Measurements from ENCODE around the gene NKD1. TPM values are rescaled to one million over a fixed set of nuclear protein-coding genes. Genes with fewer than 3 reads are reported as not detected.

NKD1 gene
- total and polyA plus RNA-seq, 2 of the 8 experiments (the other 6 are each of a cell fraction or from before 2014, with no cell fraction given), result 0.70 to 4.5 TPM

GRCh38 chr16:50690177-50690576, 142.0 kb downstream of the NKD1 start:
- H3K36me3 ChIP-seq (ENCODE audit: control insufficient read depth in 2 of 4, insufficient read depth in 4 of 4, low read length in 3 of 4), result no peaks in the 10 kb centered on the region
- no peak overlapping the region for H3K56ac ChIP-seq (replicated peaks; ENCODE audit: insufficient read length, low read depth, low read length)
- peaks cover 0 to 26% (median 22%) of the 10 kb centered on the region in 4 experiments; a peak in 6 of 7 replicates for H3K27me3 ChIP-seq (replicated peaks in 1 of 4; ENCODE audit: control insufficient read depth in 3 of 4, extremely low read depth in 1 of 4, insufficient read depth in 3 of 4, low read length in 3 of 4)
- no peak overlapping the region for H4K91ac ChIP-seq (replicated peaks; ENCODE audit: insufficient read length, low read length)
- H3K79me2 ChIP-seq (ENCODE audit: control insufficient read depth in 1 of 2, insufficient read depth in 2 of 2, low read length in 2 of 2), result no peaks in the 10 kb centered on the region
- peaks cover 0 to 6% (median 1%) of the 10 kb centered on the region in 4 experiments; a peak in 3 of 7 replicates for H3K4me1 ChIP-seq (replicated peaks in 1 of 4; ENCODE audit: control insufficient read depth in 3 of 4, insufficient read depth in 4 of 4, low read length in 3 of 4)
- no peak for FAIRE-seq
- no peak overlapping the region for H3K27ac ChIP-seq (ENCODE audit: low read depth, low read length)
- peaks cover 17% of the 10 kb centered on the region for H3K23me2 ChIP-seq (ENCODE audit: low read depth, low read length)
- H4K8ac ChIP-seq (ENCODE audit: extremely low read depth, insufficient read depth, low read length), result no peak overlapping the region
- H3K9me3 ChIP-seq (ENCODE audit: insufficient read depth in 2 of 2, low read depth in 1 of 2, low read length in 1 of 2), result no peaks in the 10 kb centered on the region
- 86% methylated on average over 2 of the region's 2 CpGs; no CpG with 5 or more reads in 1 of the 2 experiments for WGBS, 2 experiments (ENCODE audit: extremely low coverage in 1 of 2, insufficient coverage in 1 of 2, insufficient read length in 1 of 2, insufficient replicate concordance in 2 of 2, low coverage in 1 of 2, low lambda C conversion rate in 2 of 2, missing lambda C conversion rate in 1 of 2)
- H2BK5ac ChIP-seq (ENCODE audit: low read depth, low read length), result no peak overlapping the region
- no peak overlapping the region for H2BK20ac ChIP-seq (ENCODE audit: low read length)
- H2AFZ ChIP-seq (ENCODE audit: low read length), result no peak overlapping the region
- H3K4me3 ChIP-seq (ENCODE audit: extremely low read depth in 1 of 4, insufficient read depth in 2 of 4, low read depth in 3 of 4, low read length in 4 of 4), result no peak overlapping the region
- no peak overlapping the region for H3K4ac ChIP-seq (replicated peaks; ENCODE audit: insufficient read length, low read depth, low read length)
- no peak overlapping the region for H3K18ac ChIP-seq (ENCODE audit: extremely low read depth, low read length)
- H4K20me1 ChIP-seq (replicated peaks in 1 of 2; ENCODE audit: control insufficient read depth in 1 of 2, insufficient read depth in 2 of 2, low read length in 2 of 2), result peaks cover 0 to 7% of the 10 kb centered on the region in 2 experiments
- H3K23ac ChIP-seq (ENCODE audit: insufficient read length), result no peak overlapping the region
- no peak overlapping the region for H3K14ac ChIP-seq (ENCODE audit: insufficient read length)
- no peak for DNase-seq (ENCODE audit: low read depth in 1 of 2, low spot score in 2 of 2)
- H2BK15ac ChIP-seq (ENCODE audit: low read length), result no peak overlapping the region
- H3K79me1 ChIP-seq (ENCODE audit: low read depth, low read length), result no peaks in the 10 kb centered on the region
- no peak for TF ChIP-seq CTBP2 (IDR thresholded peaks at IDR 0.05; ENCODE audit: borderline replicate concordance, insufficient read depth, insufficient read length, low read length)
- TF ChIP-seq JUN (IDR thresholded peaks at IDR 0.05; ENCODE audit: low read depth, low read length), result no peak
- no peak for TF ChIP-seq KDM1A (IDR thresholded peaks at IDR 0.05; ENCODE audit: borderline replicate concordance, low read length)
- TF ChIP-seq KDM4A (IDR thresholded peaks at IDR 0.05; ENCODE audit: low read depth, low read length, severe bottlenecking), result no peak
- no peak for TF ChIP-seq ATF2 (IDR thresholded peaks at IDR 0.05; ENCODE audit: low read length)
- no peak for TF ChIP-seq CBX8 (IDR thresholded peaks at IDR 0.05; ENCODE audit: borderline replicate concordance, low read depth, low read length)
- ChIA-PET POLR2A (ENCODE audit: partially characterized antibody) (no interaction called here), CTCF (ENCODE audit: partially characterized antibody) (interaction anchor here (1.4 kb wide), 1 partner anchor 12 kb away, joined by 5 read pairs; no protein-coding TSS in a partner anchor)
- no peak overlapping the region for H3K9ac ChIP-seq (replicated peaks in 1 of 4; ENCODE audit: extremely low read depth in 1 of 4, low read depth in 3 of 4, low read length in 3 of 4)
- H3K4me2 ChIP-seq (ENCODE audit: insufficient read depth in 1 of 2, low read depth in 2 of 2, low read length in 2 of 2), result no peak overlapping the region
- no peak overlapping the region for H2AK5ac ChIP-seq (ENCODE audit: low read depth, low read length)
- H2BK12ac ChIP-seq (ENCODE audit: low read depth, low read length), result no peak overlapping the region
- H2BK120ac ChIP-seq (replicated peaks; ENCODE audit: low read depth, low read length), result no peak overlapping the region
- H4K5ac ChIP-seq (ENCODE audit: insufficient read length, low read depth, low read length), result no peak overlapping the region

Measured in H1 (cell line).